GM12874 (cell line): ENCODE data around the gene SPDYA.

Source experiments
- TF ChIP-seq, protein P1 (sequence below): IDR thresholded peaks from 2 replicates; pipeline ENCODE4 v1.5.1; 2011; ENCODE audit warnings: low read depth, mild to moderate bottlenecking, control low read depth, low read length, moderate library complexity; ENCODE audit not compliant: insufficient read depth

SPDYA gene

DNA sequence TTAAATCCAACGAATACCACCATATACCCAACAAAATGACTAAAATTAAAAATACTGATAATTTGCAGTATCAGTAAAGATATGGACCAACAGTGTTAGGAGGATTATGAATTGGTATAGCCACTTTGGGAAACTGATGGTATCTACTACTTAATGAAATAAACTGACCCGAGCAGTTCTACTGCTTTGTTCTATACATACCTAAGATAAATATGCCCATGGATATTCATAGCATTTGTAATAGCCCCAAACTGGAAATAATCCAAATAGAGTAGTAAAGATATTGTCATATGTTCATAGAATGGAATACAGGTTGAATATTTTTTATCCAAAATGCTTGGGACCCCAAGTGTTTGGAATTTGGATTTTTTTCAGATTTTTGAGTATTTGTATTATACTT, 38.3 kb upstream of the SPDYA start:
- TF ChIP-seq, protein P1, sequence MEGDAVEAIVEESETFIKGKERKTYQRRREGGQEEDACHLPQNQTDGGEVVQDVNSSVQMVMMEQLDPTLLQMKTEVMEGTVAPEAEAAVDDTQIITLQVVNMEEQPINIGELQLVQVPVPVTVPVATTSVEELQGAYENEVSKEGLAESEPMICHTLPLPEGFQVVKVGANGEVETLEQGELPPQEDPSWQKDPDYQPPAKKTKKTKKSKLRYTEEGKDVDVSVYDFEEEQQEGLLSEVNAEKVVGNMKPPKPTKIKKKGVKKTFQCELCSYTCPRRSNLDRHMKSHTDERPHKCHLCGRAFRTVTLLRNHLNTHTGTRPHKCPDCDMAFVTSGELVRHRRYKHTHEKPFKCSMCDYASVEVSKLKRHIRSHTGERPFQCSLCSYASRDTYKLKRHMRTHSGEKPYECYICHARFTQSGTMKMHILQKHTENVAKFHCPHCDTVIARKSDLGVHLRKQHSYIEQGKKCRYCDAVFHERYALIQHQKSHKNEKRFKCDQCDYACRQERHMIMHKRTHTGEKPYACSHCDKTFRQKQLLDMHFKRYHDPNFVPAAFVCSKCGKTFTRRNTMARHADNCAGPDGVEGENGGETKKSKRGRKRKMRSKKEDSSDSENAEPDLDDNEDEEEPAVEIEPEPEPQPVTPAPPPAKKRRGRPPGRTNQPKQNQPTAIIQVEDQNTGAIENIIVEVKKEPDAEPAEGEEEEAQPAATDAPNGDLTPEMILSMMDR = no peak

- TF ChIP-seq, protein P1 = no peak
These were observed 34.2 kb upstream of the SPDYA start for GRCh38 chr2:28776471-28776870.

DNA sequence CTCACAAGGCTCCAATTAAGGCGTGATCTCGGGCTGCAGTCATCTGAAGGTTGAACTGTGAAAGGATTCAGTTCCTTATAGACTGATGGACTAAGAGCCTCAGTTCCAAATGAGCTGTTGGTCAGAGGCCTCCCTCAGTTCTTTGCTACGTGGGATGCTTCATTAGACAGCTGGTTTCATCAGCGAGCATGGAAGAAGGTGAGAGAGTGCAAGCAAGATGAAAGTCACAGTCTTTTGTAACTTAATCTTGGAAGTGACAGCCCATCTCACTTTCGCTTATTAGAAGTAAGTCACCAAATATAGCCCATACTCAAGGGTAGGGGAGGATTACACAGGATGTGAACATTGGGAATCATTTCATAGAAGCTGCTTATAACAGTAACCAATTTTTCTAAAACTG, 32.2 kb upstream of the SPDYA start:
- TF ChIP-seq, protein P1 = no peak

DNA sequence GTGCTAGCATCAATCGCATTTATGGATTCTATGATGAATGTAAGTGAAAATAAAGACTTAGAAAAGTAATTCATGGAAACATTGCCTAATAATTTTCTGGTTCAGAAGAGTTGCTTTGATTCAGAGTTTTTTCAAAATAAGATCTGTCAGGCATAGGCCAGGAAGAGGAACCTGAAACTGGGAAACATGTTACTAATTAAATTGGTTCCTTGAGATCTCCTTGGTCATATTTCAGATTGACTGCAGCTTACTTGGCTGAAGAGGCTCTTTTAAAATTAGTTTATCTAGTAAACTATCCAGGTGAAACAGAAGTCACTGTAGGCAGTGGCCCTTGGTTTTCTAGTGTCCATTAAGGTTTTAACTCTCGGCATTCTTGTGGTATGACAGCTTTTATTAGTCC, 31.6 kb upstream of the SPDYA start:
- TF ChIP-seq, protein P1 = no peak

- TF ChIP-seq, protein P1 = no peak
These were observed 30.1 kb upstream of the SPDYA start for GRCh38 chr2:28780496-28780895.

DNA sequence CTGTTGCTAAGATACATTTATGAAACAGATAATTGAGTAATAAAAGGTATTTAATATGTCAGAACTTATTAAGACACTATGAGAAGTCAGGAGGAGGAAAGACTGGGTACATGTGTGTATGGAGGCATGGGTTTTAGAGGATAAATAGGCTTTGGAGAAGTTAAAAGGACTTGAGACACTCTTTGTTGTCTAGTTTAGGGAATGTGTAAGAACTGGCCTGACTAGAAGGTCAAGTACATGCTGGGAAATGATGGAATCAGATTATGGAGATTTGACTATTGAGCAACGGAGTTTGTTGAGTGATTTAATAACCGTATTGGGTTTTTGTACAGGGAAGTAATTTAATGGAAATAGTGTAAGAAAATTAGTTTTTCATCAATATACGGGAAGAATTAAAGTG, 28.2 kb upstream of the SPDYA start:
- TF ChIP-seq, protein P1 = no peak

DNA sequence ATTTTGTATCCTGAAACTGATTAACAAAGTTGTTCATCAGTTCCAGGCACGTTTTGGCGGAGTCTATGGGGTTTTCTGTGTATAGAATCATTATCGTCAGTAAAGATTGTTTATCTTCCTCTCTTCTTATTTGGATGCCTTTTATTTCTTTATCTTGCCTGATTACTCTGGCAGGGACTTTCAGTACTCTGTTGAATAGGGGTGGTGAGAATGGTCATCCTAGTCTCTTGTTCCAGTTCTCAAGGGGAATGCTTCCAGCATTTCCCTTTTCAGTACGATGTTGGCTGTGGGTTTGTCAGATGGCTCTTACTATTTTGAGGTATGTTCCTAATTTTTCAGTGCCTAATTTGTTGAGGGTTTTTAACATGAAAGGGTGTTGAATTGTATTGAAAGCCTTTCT, 14.0 kb upstream of the SPDYA start:
- TF ChIP-seq, protein P1 = no peak

DNA sequence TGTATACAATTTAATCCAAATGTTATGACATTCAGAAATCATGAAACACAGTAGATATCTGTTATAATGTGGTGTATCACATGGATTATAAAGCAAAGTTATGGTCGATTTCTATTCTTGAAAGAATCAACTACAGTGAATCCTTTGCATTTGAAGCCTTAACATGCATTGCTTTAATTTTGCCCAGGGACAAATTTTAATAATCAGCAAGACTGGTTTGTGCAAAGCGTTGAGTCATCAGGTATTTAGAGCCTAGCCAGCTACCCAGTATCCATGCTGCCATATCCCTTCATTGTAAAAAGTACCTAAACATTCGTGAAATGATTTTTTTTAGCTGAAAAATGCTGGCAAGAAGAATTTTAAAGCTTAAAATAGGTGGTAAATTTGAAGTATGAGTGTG, 8.9 kb upstream of the SPDYA start:
- TF ChIP-seq, protein P1 = no peak
